Astrocyte of the hippocampus (primary cell): ENCODE measurements around the gene GAS7.

Experiments used
- DNase-seq: peaks from one replicate; pipeline ENCODE4 v3.0.0; 2011; ENCODE audit warnings: low read depth, low spot score

GAS7 gene

GRCh38 chr17:10135539-10136257 lies 62.7 kb downstream of the GAS7 start:
- no peak for DNase-seq

- DNase-seq: no peak
These were observed 67.7 kb downstream of the GAS7 start for GRCh38 chr17:10130677-10131076.

DNA sequence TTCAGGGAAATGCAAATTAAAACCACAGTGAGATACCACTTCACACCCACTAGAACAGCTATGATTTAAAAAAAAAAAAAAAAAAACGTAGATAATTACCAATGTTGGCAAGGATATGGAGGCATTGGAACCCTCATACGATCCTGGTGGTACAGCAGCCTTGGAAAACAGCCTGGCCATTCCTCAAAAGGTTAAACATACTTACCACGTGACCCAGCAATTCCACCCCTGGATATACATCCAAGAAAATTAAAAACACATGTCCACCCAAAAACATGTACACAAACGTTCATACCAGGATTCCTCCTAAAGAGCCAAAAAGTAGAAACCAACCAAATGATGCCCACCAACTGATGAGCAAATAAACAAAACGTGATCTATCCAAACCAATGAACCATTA lies 68.1 kb downstream of the GAS7 start:
- no peak for DNase-seq

- DNase-seq: peak; percentile 90
These were observed 70.5 kb downstream of the GAS7 start for GRCh38 chr17:10127819-10128425.

DNA sequence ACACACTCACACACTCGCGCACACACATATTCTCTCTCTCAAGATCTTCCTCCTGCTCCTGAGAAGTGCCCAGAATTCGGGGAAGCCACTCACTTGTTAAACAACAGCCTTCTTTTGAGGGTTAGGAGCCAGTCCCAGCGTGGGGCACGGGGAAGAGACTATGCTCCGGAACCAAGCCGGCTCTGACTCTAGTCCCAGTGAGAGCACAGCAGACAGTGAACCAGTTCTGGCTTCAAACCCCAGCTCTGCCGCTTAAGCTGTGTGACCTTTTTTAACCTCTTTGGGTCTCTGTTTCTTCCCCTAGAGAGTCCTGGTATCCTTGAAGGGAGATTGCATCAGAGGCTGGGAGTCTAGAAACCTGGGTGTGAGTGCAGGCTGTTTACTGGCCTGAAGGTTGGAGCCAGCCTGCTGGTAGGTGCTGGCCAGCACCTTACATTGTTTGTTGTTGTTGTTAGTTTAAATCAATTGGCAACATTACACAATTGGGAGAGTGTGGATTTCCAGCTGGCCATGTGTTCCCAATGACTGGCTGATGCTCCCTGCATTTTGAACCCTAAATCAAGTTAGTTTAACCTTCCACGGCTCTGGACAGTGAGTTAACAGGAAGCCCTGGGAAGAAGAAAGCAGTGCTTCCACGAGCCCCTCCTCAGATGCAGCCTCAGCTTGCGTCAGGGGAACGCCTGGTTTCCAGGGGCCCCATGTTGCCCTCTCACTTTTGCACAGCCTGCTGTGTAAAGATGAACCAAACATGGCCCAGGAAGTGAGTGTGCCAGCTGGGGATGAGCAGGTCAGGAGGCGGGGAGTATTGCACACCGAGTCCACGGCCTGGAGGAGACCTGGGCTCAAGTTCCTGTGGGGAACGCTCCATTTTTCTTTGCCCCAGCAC lies 71.5 kb downstream of the GAS7 start:
- DNase-seq: peak; percentile 35

GRCh38 chr17:10126276-10126615 lies 72.2 kb downstream of the GAS7 start:
- no peak for DNase-seq

DNA sequence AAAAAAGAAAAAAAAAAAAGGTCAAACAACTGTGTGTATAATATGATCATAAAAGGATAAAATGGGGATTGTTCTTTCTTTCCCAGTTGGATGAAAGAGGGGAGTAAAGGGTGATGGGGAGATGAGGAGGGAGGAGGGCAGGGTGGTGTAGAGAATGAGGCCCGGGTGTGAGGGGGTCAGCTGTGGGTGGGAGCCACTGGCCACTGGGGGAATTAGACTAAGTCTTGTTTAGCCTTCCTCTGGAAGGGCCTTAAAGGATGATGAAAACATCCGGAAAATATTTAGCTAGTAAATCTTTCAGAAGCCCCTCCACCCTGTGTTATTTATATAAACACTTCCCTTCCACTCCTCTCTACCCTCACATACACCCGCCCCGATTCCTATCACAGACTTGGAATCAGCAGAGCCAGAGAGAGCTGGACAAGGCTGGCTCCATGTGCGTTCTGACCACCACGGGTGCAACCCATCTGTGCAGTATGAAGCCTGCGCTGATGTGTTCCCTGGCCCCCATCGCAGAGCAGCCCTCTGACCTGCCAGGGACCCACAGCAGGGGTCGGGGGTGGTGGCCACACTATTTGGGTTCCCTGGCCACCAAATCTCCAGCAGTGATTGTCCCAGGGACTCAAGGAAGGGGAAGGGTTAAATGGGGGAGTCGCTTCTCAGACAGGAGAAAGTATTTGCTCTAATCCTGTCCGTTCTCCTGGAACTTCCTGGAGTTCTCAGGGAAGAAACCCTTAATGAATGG lies 72.7 kb downstream of the GAS7 start:
- no peak for DNase-seq

DNA sequence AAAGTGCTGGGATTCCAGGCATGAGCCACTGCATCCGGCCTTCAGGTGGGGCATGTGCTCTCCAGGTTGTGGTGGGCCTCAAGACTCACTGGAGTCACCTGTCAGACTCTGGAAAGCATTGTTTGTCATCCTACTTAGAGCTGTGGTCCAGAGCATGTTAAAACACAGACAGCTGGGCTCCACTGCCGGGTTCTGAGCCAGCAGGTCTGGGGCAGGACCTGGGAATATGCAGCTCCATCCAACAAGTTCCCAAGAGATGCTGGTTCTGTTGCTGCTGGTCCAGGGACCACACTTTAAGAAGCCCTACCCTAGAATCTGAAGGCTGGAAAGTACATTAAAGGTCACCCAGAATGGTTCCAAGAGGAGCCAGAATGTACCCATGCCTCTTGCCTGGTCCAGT lies 75.3 kb downstream of the GAS7 start:
- no peak for DNase-seq

GRCh38 chr17:10121971-10122707 lies 76.3 kb downstream of the GAS7 start:
- no peak for DNase-seq

DNA sequence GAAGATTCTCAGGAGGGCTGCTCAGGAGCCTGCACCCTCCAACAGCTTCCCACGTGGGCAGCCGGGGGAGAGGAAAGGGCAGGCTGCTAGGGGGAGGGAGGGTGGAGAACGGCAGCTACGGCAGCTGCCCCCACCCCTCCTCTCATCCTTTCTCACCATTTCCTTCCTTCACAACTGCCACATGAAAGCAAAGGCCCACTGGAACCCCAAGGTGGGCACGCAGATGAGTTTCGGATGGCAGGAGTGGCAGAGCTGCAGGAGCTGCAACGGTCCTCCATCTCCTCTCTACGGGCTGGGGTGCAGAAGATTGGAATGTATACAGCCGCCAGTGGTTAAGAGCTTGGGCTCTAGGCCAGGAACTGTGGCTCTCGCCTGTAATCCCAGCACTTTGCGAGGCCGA lies 77.7 kb downstream of the GAS7 start:
- peak; percentile 32 for DNase-seq

DNA sequence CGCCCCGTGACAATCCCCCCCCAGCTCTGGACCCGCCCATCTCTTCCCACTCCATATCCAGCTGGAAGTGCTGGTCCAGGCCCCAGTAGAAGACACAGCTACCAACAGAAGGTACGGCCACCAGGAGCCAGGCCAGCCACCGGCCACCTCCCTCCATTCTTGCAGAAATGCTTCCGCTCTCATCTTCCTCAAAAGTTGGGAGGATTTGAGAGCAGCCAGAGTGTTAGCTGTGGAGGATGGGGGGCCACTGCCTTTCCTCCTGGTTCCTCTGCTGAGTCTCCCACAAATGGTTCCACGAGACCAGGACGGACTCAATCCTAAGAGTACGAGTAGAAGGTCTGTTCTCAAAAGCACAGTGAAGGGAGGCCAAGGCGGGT lies 78.3 kb downstream of the GAS7 start:
- DNase-seq: no peak

DNA sequence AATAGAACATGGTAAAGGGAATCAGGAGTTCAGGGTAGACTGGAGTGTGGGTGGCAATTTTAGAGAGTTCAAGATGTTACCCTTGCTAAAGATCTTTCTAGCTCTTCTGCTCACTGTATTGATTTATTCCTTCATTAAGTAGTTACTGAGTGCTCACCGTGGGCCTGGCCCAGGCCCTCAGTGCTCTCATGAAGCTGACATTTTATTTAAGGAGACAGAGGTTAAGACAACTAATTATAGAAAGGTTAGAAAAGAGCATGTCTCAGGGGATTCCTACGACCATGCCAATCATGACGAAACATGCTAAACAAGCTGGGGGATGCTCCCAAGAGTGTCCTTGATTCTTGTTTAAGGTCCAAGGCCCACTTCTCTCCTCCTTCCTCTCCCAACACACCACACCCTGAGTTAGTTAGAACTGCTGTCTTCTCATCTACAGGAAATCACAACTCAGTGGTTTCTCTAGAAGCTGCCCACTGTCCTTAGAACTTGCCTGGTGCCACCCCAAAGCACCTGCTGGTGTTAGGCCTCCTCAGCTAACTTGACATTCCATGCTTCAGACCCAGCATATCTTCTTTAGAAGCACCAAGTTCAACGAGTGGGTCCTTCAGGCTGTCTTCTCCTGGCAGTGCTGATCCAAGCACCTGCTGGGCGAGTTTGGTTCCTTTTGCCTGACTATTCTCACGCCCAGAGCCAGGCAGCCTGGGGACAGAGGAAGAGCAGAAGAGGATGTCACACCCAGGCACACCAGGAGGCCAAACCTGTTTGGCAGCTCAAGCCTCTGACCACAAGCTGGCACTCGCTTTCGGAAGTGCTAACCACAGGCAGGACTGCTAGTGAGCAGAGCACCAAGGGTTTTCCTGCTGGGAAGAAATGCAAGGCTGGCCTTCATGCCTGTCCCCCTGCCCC lies 79.0 kb downstream of the GAS7 start:
- DNase-seq: peak; percentile 49

DNA sequence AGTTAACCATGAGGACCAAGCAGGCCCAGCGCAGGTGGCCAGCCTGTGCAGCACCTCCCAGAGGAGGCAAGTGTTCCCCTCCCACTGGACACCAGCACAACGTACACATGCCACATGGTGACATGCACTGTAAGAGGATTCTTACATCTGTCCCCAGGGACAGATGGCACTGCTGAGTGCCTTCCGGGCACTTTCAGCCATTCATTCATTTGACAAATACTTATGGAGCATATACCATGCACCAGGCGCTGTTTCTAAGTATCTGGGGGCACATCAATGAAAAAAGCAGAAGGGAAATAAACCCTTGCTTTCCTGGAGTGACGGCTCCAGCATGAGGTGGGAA lies 79.6 kb downstream of the GAS7 start:
- no peak for DNase-seq

DNA sequence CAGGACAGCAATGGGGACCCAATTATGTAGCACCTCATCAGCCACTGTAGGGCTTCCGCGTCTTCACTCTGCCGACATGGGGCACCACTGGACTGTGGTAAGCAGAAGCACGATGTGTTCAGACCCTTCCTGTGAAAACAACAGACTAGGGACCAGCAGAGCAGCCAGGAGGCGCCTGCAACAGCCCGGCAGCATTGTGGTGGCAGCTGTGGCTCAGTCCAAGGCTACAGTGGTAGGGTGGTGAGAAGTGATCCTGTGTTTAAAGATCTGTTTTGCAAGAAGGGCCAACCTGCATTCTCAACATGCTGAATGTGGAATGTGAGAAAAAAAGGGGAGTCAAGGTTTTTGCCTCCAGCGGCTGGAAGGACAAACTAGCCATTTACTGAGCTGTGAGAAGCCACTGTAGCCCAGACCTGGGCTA lies 80.8 kb downstream of the GAS7 start:
- DNase-seq: no peak

DNA sequence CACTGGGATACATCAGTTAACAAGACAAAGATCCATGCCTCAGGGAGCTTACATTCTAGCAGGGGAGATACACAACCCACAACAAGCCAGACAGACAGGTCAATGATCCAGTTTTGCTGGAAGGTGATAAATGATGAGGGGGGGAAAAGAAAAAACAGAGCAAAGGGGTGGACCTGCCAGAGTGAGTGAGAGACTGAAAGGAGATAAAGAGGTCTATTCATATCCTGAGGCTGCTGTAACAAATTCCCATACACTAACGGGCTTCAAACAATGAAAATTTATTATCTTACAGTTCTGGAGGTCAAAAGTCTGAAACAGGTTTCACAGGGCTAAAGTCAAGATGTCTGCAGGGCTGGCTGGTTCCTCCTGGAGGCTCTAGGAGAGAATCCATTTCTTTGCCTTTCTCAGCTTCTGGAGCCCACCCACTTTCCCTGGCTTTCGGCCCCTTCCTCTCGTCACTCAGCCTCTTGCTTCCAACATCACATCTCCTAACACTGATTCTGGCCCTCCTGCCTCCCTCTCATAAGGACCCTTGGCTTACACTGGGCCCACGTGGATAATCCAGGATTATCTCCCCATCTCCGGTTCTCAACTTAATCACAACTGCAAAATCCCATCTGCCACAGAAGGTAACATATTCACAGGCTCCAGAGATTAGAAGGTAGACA lies 81.5 kb downstream of the GAS7 start:
- no peak for DNase-seq

- no peak for DNase-seq
These were observed 82.1 kb downstream of the GAS7 start for GRCh38 chr17:10116267-10116666.

DNA sequence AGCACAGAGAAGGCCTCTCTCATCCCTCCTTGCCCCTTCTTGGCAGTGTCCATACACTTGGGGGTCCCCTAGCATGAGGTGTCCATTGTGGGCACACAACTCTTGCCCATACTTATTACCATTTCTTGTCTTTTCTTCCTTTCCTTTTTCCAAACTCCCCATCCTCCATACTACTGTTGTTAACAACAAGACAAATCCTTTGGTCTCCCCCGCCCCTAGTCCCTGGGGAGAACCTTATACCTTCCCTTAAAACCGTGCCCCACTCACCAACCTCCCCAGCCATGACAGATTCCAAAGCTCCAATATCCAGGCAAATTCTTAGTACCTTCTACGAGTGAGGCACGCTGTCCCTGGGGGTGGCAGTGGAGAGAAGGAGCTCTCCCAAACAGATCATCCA lies 82.9 kb downstream of the GAS7 start:
- DNase-seq: no peak

GRCh38 chr17:10114931-10115535 lies 83.4 kb downstream of the GAS7 start:
- peak; percentile 90 for DNase-seq

- DNase-seq: no peak
These were observed 85.4 kb downstream of the GAS7 start for GRCh38 chr17:10112962-10113361.
